ENCODE data around the gene DOHH.

DNA sequence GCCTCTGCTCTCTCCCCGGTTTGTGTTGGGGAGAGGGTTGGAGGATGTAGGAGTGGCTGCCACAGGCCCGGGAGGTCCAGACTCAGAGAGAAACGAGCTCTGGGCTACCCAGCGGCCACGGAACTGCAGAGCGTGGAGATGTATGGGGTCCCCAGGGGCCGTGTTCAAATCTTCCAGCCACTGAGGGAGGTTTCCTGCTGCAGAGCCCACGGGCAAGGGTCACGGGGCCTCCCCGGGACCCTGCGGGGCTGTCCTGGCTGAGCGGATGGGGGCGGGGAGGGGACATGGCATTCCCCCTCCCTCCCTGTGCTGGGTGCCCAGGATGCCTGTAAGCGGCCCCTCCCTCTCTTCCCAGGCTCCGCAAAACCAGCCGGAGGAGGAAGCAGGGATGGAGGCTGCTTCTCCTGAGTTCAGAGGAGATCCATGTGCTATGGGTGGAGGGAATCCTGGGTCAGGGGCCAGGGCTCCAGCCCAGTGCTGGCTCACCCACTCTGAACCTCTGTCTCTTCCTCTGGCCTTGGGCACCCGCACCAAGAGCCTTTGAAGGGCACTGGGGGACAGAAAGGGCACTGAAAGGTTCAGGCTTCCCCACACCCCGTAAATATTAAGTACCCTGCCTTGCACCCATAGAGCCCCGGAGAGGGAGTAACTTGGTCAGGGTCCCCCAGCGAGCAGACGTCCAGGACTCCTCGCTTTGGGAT lies 42.8 kb downstream of the DOHH start:
- TF ChIP-seq POLR2AphosphoS5 (IDR thresholded peaks at IDR 0.05; ENCODE audit: low read depth, low read length) (no peak), POLR2A (IDR thresholded peaks at IDR 0.05; ENCODE audit: low read depth, low read length) (no peak), TAF1 (IDR thresholded peaks at IDR 0.05; ENCODE audit: borderline replicate concordance, low read depth, low read length) (no peak)

Measured in GM12892 (cell line).